RCC 7860 (cell line): ENCODE measurements around the gene PCSK6.

Source experiments
- DNase-seq: peaks from one replicate; pipeline ENCODE4 v3.0.0-alpha.2; 2015; ENCODE audit warnings: low spot score
- FAIRE-seq: peaks from 2 replicates; lab custom pipeline; 2012; peaks lifted over from hg19 to GRCh38; lab: Jason Lieb, UNC

PCSK6 gene

GRCh38 chr15:101523560-101523940 is 34.0 kb upstream of the PCSK6 start:
- DNase-seq (no peak), FAIRE-seq (no peak)

DNA sequence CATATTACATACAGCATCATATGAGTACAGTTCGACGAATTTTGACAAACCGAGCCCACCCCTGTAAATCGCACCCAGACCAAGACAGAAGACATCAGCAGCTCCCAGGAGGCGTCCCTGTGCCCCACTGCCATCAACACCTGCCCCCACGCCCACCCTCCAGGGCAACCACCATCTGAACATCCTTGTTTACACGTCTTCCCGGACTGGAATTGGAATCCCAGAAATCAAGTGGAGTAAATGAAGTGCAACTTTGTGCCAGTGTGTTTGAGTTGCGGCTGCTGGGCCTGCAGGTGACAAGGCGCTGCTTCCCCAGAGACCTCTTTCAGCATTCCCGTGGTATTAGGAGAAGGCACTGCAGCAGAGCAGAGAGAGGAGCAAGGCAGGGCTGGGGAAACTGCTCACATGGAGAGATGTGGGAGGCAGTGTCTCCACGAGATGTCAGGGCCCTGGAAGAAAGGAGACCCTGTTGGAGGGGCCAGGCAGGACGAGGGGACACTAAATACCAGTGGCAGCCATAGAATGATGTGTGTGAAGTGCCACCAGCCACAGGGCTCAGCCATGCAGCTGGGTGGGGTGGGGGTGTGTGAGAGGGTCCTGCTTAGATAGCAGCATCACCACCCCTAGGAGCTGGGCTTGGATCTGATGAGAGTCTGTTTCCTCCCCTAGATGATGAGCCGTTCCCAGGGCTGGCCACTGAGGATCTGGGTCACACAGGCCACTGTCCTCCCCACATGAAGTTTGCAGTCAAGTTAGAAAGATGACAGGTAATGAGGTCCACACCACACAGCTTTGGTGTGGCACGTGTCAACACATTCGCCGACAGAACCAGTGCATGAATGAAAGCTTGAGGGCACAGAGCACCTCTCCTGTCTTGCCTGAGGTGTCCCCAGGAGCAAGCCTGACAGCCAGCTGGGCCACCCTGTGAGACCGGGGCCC is 33.4 kb upstream of the PCSK6 start:
- FAIRE-seq: no peak

GRCh38 chr15:101522091-101522490 is 32.6 kb upstream of the PCSK6 start:
- DNase-seq (no peak), FAIRE-seq (no peak)

More for the DNA sequence above, 33.4 kb upstream of the PCSK6 start:
- DNase-seq: no peak

DNA sequence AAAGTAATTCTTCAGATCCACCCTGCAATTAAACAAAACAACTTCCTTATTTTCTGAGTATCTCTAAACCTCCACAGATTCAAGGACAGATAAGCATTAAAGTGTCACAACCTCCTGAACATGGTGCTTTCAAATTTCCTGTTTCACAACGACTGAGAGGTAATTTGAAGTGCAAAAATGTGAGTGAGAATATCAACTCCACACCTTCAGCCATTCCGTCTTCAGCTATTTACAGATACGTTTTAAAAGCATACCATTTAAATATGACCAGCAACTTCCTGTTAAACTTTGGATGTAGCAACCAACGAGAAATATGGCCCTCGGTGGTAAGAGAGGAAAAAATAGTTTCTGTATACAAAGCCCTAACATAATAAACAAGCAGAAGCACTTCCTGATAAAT is 32.1 kb upstream of the PCSK6 start:
- DNase-seq (no peak), FAIRE-seq (no peak)

DNA sequence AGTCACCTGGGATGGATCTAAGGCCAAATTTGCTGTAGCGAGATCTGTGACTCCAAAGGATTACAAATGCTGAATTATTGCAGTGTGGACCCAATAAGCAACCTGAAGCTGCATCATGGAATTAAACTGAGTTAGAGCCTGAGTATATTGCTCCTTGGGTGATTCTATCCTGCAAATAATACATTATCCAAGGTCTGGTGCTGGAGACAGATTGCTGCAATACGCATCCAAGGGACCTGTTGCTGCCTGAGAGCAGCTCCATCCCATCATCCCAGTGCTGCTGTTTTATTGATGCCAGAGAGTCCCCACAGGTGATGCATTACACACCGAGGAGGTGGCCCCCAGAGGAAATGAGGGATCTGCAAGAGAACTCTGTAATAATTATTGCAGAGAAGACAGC is 31.6 kb upstream of the PCSK6 start:
- DNase-seq (no peak), FAIRE-seq (no peak)

- FAIRE-seq (no peak), DNase-seq (no peak)
Measured at GRCh38 chr15:101520395-101520794, 30.9 kb upstream of the PCSK6 start.

- no peak for FAIRE-seq
- DNase-seq: no peak
Measured at GRCh38 chr15:101517504-101517903, 28.0 kb upstream of the PCSK6 start.

- FAIRE-seq: no peak
- DNase-seq: no peak
Measured at GRCh38 chr15:101514318-101514717, 24.8 kb upstream of the PCSK6 start.

GRCh38 chr15:101511717-101512116 is 22.2 kb upstream of the PCSK6 start:
- FAIRE-seq: no peak

GRCh38 chr15:101510212-101511197 is 21.0 kb upstream of the PCSK6 start:
- FAIRE-seq: no peak
- DNase-seq: no peak

More at GRCh38 chr15:101511717-101512116, 22.2 kb upstream of the PCSK6 start:
- DNase-seq: no peak

- DNase-seq: no peak
- FAIRE-seq: no peak
Measured at GRCh38 chr15:101509279-101509678, 19.8 kb upstream of the PCSK6 start.

DNA sequence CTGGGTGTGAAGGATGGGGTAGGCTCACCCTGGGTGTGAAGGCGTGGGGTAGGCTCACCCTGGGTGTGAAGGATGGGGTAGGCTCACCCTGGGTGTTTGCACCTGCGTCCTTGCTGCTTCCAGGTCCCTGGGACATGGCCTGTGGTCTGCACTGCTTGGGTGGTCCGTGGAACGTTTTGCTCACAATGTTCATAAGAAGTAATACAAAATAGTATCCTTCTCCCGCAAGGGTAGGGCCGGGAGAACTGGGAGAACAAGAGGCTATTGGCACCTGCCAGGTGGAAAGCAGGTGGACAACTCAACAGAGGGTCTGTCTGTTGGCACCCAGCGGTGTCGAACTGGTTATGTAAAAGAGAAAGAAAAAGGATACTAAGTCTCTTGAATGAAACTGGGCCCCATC is 17.0 kb upstream of the PCSK6 start:
- no peak for FAIRE-seq
- DNase-seq: no peak

- DNase-seq (no peak), FAIRE-seq (no peak)
Measured at GRCh38 chr15:101505610-101506337, 16.3 kb upstream of the PCSK6 start.

- DNase-seq (no peak), FAIRE-seq (no peak)
Measured at GRCh38 chr15:101504866-101505609, 15.5 kb upstream of the PCSK6 start.

- DNase-seq: no peak
- FAIRE-seq: no peak
Measured at GRCh38 chr15:101504373-101504772, 14.9 kb upstream of the PCSK6 start.

- FAIRE-seq (no peak), DNase-seq (no peak)
Measured at GRCh38 chr15:101503296-101503599, 13.7 kb upstream of the PCSK6 start.

- no peak for DNase-seq
- no peak for FAIRE-seq
Measured at GRCh38 chr15:101502572-101503295, 13.2 kb upstream of the PCSK6 start.

- FAIRE-seq (no peak), DNase-seq (no peak)
Measured at GRCh38 chr15:101501703-101502373, 12.3 kb upstream of the PCSK6 start.
